GM12878 (cell line): ENCODE measurements around the gene PAOX. TPM values are rescaled to one million over a fixed set of nuclear protein-coding genes. Genes with fewer than 3 reads are reported as not detected.

ENCODE experiments used
- ATAC-seq: fragments of 200-7000 bp; cut with Tn5 transposase; 3 replicates; pipeline ENCODE4 v1.9.1; 2020; ENCODE audit warnings: mild to moderate bottlenecking, moderate library complexity
- BruUV-seq: library from RNA; stranded (reverse); fragments of 400-500 nt; replicated peaks from 2 replicates; lab custom pipeline; 2021; lab: Mats Ljungman, UMichigan
- CTCF ChIA-PET: fragments of 300-600 bp; sonication (Branson Sonifier 250); formaldehyde crosslinking; extraction: SDS; loops from one replicate; lab custom pipeline; 2021; ENCODE audit warnings: inconsistent platforms; lab: Yijun Ruan, JAX
- POLR2A ChIA-PET: fragments of 350-600 bp; formaldehyde crosslinking; extraction: SDS; loops from one replicate; lab custom pipeline; 2021; ENCODE audit warnings: inconsistent platforms; lab: Charles Lee
- RAD21 ChIA-PET: fragments of 300-600 bp; sonication (Branson Sonifier 250); formaldehyde crosslinking; loops from one replicate; lab custom pipeline; 2023; ENCODE audit warnings: antibody characterized with exemption; ENCODE audit not compliant: unreplicated experiment; lab: Charles Lee
- SMC1A ChIA-PET: fragments of 300-600 bp; sonication (Branson Sonifier 250); formaldehyde crosslinking; loops from one replicate; lab custom pipeline; 2023; ENCODE audit not compliant: unreplicated experiment, uncharacterized antibody; lab: Charles Lee
- DNase-seq: peaks from one replicate; pipeline ENCODE4 v3.0.0-alpha.2; 2011; ENCODE audit warnings: low read depth, low spot score
- FAIRE-seq: peaks from 3 replicates; lab custom pipeline; 2011; peaks lifted over from hg19 to GRCh38; lab: Jason Lieb, UNC
- H2AFZ ChIP-seq: 2 replicates; pipeline ENCODE4 v1.6.0; 2011; ENCODE audit warnings: low read depth, low read length, control low read depth; ENCODE audit not compliant: control insufficient read depth
- H3K27ac ChIP-seq: 2 replicates; pipeline ENCODE4 v1.5.1; 2011; ENCODE audit warnings: control low read depth; ENCODE audit not compliant: control insufficient read depth, insufficient read depth
- H3K27me3 ChIP-seq, 2 experiments: replicated peaks in 1 of 2; 2 replicates each; pipeline versions ENCODE4 v1.6.0 to v1.6.1; 2011; ENCODE audit warnings: low read length in 1 of 2; ENCODE audit not compliant: control insufficient read depth in 2 of 2, insufficient read depth in 2 of 2
- H3K36me3 ChIP-seq, 2 experiments: 2 replicates each; pipeline ENCODE4 v1.5.1; 2011; ENCODE audit warnings: low read length in 1 of 2; ENCODE audit not compliant: control insufficient read depth in 2 of 2, insufficient read depth in 2 of 2
- H3K4me1 ChIP-seq: 2 replicates; pipeline ENCODE4 v1.6.1; 2011; ENCODE audit warnings: mild to moderate bottlenecking, low read length, moderate library complexity, mixed read lengths; ENCODE audit not compliant: control insufficient read depth, insufficient read depth
- H3K4me2 ChIP-seq: 2 replicates; pipeline ENCODE4 v1.6.0; 2011; ENCODE audit warnings: control low read depth; ENCODE audit not compliant: control insufficient read depth, insufficient read depth
- H3K4me3 ChIP-seq: fragments of 200-600 bp; sonication (generic); 2 replicates; pipeline ENCODE4 v1.5.1; 2016
- H3K79me2 ChIP-seq: 2 replicates; pipeline ENCODE4 v1.6.0; 2011; ENCODE audit warnings: low read length; ENCODE audit not compliant: control insufficient read depth, insufficient read depth
- H3K9ac ChIP-seq: 2 replicates; pipeline ENCODE4 v1.8.0; 2011; ENCODE audit warnings: low read length, control low read depth, mixed read lengths; ENCODE audit not compliant: control insufficient read depth, insufficient read depth
- H3K9me3 ChIP-seq: replicated peaks from 3 replicates; pipeline ENCODE4 v1.5.1; 2011; ENCODE audit warnings: mild to moderate bottlenecking, low read length; ENCODE audit not compliant: control insufficient read depth, insufficient read depth
- H4K20me1 ChIP-seq: 2 replicates; pipeline ENCODE4 v1.6.0; 2011; ENCODE audit not compliant: control insufficient read depth, insufficient read depth
- JUNB ChIP-seq: IDR thresholded peaks from 2 replicates; pipeline ENCODE4 v1.6.1; 2016; ENCODE audit warnings: antibody characterized with exemption, mild to moderate bottlenecking
- MXI1 ChIP-seq: fragments of 150-350 bp; IDR thresholded peaks from 2 replicates; pipeline ENCODE4 v1.6.1; 2011; ENCODE audit warnings: low read depth, mild to moderate bottlenecking, inconsistent platforms, low read length, improper control_type of control experiment
- RUNX3 ChIP-seq: IDR thresholded peaks from 2 replicates; pipeline ENCODE4 v1.6.1; 2012; ENCODE audit warnings: low read length, inconsistent platforms
- SUZ12 ChIP-seq: fragments of 200-600 bp; sonication (generic); IDR thresholded peaks from one replicate; pipeline ENCODE4 v1.6.1; 2018; ENCODE audit warnings: antibody characterized with exemption, mild to moderate bottlenecking; ENCODE audit not compliant: unreplicated experiment
- WGBS: methylation state at CpG from one replicate; pipeline ENCODE4 v1.1.6; 2016; ENCODE audit warnings: low lambda C conversion rate; ENCODE audit not compliant: insufficient replicate concordance, insufficient coverage; ENCODE audit errors: missing lambda C conversion rate; 5-methylcytosine and 5-hydroxymethylcytosine counted together
- in situ Hi-C: fragments of 300-500 bp; cut with MboI; formaldehyde crosslinking; loops from 9 replicates; pipeline ENCODE4 v1.14.3; 2018; ENCODE audit warnings: mixed read lengths
- intact Hi-C: fragments of 100-400 bp; cut with micrococcal nuclease; formaldehyde crosslinking; loops from one replicate; pipeline ENCODE4 v1.14.2; 2022; ENCODE audit not compliant: unreplicated experiment
- polyA plus RNA-seq, 11 experiments: library from polyadenylated mRNA; depleted of rRNA in 4 of 11; unstranded in 6 of 11; stranded (reverse) in 5 of 11; fragments of >200 nt; fragmentation: Nextera tagmentation in 4 of 11; fragmentation: Illumina TruSeq in 1 of 11; extraction: Ambion mirVana in 4 of 11; extraction: Trizol in 1 of 11; gene quantifications; 1 replicate in 1 of 11; 2 replicates in 10 of 11; pipeline versions ENCODE4 v1.2.1 to v1.2.3, GENCODE V29; 2011 to 2016; ENCODE audit warnings: inconsistent platforms in 2 of 11, missing spikeins in 2 of 11, low read depth in 1 of 11
- total RNA-seq, 4 experiments: library from RNA; depleted of rRNA in 3 of 4; stranded (reverse); fragments of >200 nt in 3 of 4; fragmentation: Illumina TruSeq in 1 of 4; extraction: Trizol in 1 of 4; gene quantifications; 2 replicates each; pipeline versions ENCODE4 v1.2.1 to v1.2.3, GENCODE V29; 2013 to 2021

PAOX gene
- total and polyA plus RNA-seq, 10 of the 15 experiments (the other 5 are each of a cell fraction or from before 2014, with no cell fraction given) = 1.2 to 22.2 (median 10.5) TPM

GRCh38 chr10:133400624-133401424 is 21.8 kb downstream of the PAOX start:
- Histone ChIP-seq H3K4me2 (peak overlapping the region; percentile 100), H3K36me3 (peaks cover 15 to 19% of the 10 kb centered on the region in 2 experiments; a peak in 3 of 4 replicates), H4K20me1 (peaks cover 3% of the 10 kb centered on the region; the same call in 1 of the 2 replicates), H3K27me3 (no peaks in the 10 kb centered on the region), H3K9ac (peak overlapping the region; percentile 76), H3K9me3 (no peaks in the 10 kb centered on the region), H3K79me2 (peaks cover 14% of the 10 kb centered on the region), H3K27ac (peak overlapping the region; percentile 92), H3K4me3 (peak overlapping the region; percentile 57), H2AFZ (no peak overlapping the region), H3K4me1 (peaks cover 27% of the 10 kb centered on the region)
- DNase-seq = peak; percentile 63
- TF ChIP-seq RUNX3 (0 out of 2 replicates have a peak, but pooled peaks have one; percentile 3), SUZ12 (no peak), JUNB (peak; percentile 45), MXI1 (0 out of 2 replicates have a peak, but pooled peaks have one; percentile 10)
- WGBS = 34% methylated on average over 9 of the region's 10 CpGs
- peak; percentile 98 for FAIRE-seq
- ChIA-PET RAD21 (interaction anchor here (0.7 to 1.3 kb wide), 7 partner anchors 10 to 71 kb away, joined by 3 to 16 read pairs (median 4); partner anchors contain the start of genes ECHS1, FUOM and PAOX), CTCF (interaction anchor here (0.7 to 1.3 kb wide), 4 partner anchors 13 to 94 kb away, joined by 3 to 7 read pairs (median 4); no protein-coding TSS in a partner anchor), POLR2A (interaction anchor here (1.5 to 1.8 kb wide), 2 partner anchors 11 to 23 kb away, joined by 4 to 17 read pairs; no protein-coding TSS in a partner anchor), SMC1A (interaction anchor here (1.0 to 2.7 kb wide), 6 partner anchors 11 to 71 kb away, joined by 3 to 21 read pairs (median 4); no protein-coding TSS in a partner anchor)
- in situ Hi-C loops = no loop called here
- ATAC-seq = peak; percentile 91
- BruUV-seq = TSS peak; percentile 28
- intact Hi-C loops = no loop called here
